ENCODE measurements around the gene SFXN3. TPM values are rescaled to one million over a fixed set of nuclear protein-coding genes. Genes with fewer than 3 reads are reported as not detected.
A peak's percentile ranks its signal among the peaks of the same experiment; 100 is the strongest.

The SFXN3 gene
- total RNA-seq, 2 experiments from 2014 or later: 91.4 to 95.0 TPM

DNA sequence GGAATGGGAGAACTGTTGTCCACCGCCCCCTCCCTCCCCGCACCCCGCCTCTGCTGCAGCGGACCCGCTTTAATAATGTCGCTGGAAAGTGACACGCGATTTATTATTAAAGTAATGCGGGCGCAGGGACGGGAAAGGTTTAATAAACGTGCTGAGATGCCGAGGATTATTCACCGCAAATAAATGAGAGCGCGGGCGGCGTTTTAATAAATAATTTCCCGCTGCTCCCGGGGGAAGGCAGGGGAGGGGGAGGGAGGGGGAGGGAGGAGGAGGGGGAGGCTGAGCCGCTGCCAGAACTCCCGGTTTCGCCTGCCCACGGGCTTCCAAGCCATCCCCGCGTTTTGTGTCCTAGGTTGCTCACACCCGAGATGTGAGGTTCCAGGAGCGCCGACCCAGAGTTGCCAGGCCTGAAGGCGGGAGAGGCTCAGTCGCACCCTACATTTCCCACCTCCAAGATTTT lies 35.9 kb downstream of the SFXN3 start:
- CTCF ChIA-PET: interaction anchor here (0.8 to 23.6 kb wide), 7 partner anchors 8 to 75 kb away, joined by 3 to 515 read pairs (median 6); partner anchors contain the start of genes PDZD7 and SFXN3
- Mint-ChIP-seq H3K4me1 (peaks cover 30% of the 10 kb centered on the region), H3K27ac (no peak overlapping the region), H3K36me3 (ENCODE audit: low read depth) (no peaks in the 10 kb centered on the region), H3K27me3 (peaks cover 47% of the 10 kb centered on the region), H3K4me3 (peak overlapping the region; percentile 77), H3K9me3 (no peaks in the 10 kb centered on the region)
- DNase-seq: no peak
- POLR2A ChIA-PET: interaction anchor here (0.8 to 1.6 kb wide), 4 partner anchors 12 to 34 kb away, joined by 3 to 6 read pairs (median 3); no protein-coding TSS in a partner anchor

DNA sequence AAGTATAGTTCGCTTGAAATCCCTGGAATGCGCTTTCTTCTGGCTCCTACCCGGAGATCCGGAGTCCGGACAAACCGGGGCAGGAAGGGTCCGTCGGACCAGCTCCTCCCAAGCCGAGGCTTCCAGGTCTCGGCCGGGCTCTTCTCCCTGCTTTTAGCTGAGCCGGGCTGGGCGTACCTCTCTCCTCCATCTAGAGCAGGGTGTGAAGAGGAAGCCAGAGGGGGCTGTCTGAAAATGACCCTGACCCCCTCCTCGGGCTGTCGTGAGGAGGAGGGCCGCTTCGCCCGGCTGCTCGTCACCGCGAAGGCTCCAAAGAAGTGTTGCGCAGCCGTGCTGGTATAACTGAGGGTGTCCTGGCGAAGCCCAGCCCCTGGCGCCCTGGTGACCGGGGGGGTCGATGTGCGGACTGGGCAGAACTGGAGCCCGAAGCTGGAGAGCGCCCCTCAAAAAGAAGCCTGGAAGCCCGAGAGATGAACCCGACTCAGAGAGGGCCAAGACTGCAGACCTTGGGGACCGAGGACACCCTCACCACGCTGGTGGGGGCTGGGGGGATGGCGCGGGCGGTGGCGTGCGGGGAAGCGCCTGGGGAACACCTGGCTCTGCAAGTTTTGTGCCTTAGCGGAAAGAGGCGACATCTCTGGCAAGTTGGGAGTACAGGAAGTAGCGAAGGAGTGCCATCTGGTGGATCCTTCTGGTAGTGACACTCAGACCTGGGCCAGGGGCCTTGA lies 36.5 kb downstream of the SFXN3 start:
- no peak overlapping the region for H3K27ac Mint-ChIP-seq
- DNase-seq: peak; percentile 82
- CTCF ChIA-PET: interaction anchor here (0.8 to 23.6 kb wide), 6 partner anchors 9 to 74 kb away, joined by 3 to 515 read pairs (median 8); partner anchors contain the start of genes PDZD7 and SFXN3
- peaks cover 24% of the 10 kb centered on the region for H3K4me1 Mint-ChIP-seq
- H3K36me3 Mint-ChIP-seq (ENCODE audit: low read depth): no peaks in the 10 kb centered on the region
- no peaks in the 10 kb centered on the region for H3K9me3 Mint-ChIP-seq
- H3K4me3 Mint-ChIP-seq: peak overlapping the region; percentile 77
- POLR2A ChIA-PET: interaction anchor here (0.8 to 1.6 kb wide), 2 partner anchors 12 to 25 kb away, joined by 3 to 6 read pairs; no protein-coding TSS in a partner anchor
- peaks cover 51% of the 10 kb centered on the region for H3K27me3 Mint-ChIP-seq

DNA sequence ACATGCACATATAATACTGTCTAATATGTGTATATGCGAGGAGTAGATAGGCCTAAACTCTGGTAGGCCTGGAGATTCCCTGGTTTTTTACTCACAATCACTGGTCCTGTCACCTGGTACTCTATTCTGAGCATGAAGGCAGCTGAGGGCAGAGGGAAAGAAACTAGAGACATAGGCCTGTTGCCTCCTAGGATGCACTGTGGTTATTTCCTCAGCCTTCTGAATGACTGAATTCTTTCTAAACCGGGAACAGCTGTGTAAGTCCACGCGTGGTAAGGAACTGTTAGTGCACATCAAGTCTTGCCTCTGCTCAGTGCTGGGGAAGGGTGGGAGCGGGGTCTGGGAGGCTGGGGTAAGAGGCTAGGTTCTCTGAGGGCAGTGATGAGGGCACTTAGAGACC lies 38.4 kb downstream of the SFXN3 start:
- Mint-ChIP-seq H3K27ac (no peak overlapping the region), H3K36me3 (ENCODE audit: low read depth) (no peaks in the 10 kb centered on the region), H3K4me3 (no peak overlapping the region), H3K9me3 (no peaks in the 10 kb centered on the region), H3K27me3 (peaks cover 55% of the 10 kb centered on the region), H3K4me1 (peaks cover 23% of the 10 kb centered on the region)
- no peak for DNase-seq
- ChIA-PET POLR2A (interaction anchor here (0.6 kb wide), 2 partner anchors 348 to 840 kb away, joined by 3 read pairs; partner anchors contain the start of gene CHUK), CTCF (interaction anchor here (0.9 to 23.6 kb wide), 5 partner anchors 10 to 72 kb away, joined by 3 to 515 read pairs (median 6); no protein-coding TSS in a partner anchor)

DNA sequence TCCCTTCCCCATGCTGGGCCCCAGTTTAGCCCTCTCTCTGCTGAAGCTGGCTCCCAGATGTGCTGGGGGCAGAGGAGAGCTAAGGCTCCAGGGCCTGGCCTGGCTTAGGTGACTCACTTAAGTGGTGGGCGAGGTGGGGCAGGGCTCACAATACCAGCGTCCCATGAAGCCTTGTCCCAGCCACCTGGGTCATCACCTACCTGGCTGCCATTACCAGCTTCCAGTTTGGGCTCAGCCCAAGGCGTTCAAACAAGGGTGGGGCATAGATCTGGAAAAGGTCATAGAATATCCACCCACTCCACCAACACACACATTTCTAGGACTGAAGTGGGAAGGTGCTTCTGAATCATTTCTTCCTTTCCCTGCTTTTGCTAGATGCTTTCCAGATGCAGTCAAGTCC lies 39.1 kb downstream of the SFXN3 start:
- Mint-ChIP-seq H3K9me3 (no peaks in the 10 kb centered on the region), H3K4me3 (no peak overlapping the region), H3K4me1 (peaks cover 23% of the 10 kb centered on the region), H3K27ac (no peak overlapping the region), H3K36me3 (ENCODE audit: low read depth) (no peaks in the 10 kb centered on the region), H3K27me3 (peaks cover 50% of the 10 kb centered on the region)
- CTCF ChIA-PET: interaction anchor here (0.6 to 23.6 kb wide), 3 partner anchors 9 to 72 kb away, joined by 3 to 515 read pairs (median 4); no protein-coding TSS in a partner anchor
- DNase-seq: no peak
- POLR2A ChIA-PET: interaction anchor here (0.6 kb wide), 1 partner anchor 841 kb away, joined by 3 read pairs; the partner anchor contains the start of gene CHUK

DNA sequence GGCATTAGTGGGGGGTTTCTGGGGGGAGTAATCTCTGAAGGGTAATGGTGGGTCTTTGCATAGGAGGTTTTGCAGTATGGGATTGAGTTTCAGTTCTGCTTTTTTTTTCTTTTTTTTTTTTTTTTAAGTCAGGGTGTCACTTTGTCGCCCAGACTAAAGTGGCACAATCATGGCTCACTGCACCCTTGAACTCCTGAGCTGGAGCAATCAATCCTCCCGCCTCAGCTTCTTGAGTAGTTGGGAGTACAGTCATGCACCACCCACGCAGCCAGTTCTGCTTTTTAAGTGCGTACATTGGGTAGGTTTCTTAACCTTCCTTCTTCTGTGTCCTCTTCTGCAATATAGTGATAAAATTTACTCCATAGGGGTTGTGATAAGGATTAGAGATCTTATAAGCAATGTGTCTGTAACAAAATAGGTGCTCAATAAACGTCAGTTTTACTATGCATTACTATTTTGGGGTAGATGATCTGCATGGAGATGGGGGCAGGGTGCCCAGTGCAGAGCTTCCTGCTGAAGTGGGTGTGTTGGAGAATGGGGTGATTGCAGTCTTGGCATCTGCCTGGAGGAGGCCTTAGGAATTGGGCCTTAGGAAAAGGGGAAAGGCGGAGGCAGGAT lies 40.3 kb downstream of the SFXN3 start:
- POLR2A ChIA-PET: interaction anchor here (1.3 kb wide), 1 partner anchor 11 kb away, joined by 3 read pairs; no protein-coding TSS in a partner anchor
- H3K4me3 Mint-ChIP-seq: no peak overlapping the region

DNA sequence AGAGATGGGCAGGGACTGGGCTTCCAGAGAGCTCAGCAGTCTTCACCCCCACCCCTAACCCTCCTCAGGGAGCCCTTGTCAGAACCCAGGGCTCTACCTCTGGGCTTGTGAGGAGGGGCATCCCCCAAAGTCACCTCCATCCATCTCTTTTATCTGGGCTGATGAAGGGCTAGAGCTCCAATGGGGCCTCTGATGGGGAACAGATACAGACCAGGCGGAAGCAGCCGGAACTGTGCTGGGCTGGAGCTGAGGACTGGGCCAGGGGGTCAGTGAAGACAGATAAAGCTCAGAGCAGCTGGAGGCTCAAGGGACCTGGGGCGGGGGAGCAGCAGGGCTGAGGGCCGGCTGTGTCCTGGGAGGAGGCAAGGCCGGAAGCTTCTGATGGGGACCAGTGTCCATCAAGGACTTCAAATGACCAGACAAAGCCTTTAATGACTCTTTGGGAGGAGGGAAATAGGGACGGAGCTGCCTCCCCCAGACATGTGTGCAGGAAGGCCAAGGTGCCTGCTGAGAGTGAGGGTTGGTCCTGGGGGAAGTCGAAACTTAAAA lies 40.9 kb downstream of the SFXN3 start:
- no peak for DNase-seq
- no peak overlapping the region for H3K4me3 Mint-ChIP-seq
- H3K27ac Mint-ChIP-seq: no peak overlapping the region
- peaks cover 17% of the 10 kb centered on the region for H3K4me1 Mint-ChIP-seq
- ChIA-PET POLR2A (interaction anchor here (1.3 kb wide), 1 partner anchor 12 kb away, joined by 3 read pairs; no protein-coding TSS in a partner anchor), CTCF (interaction anchor here (0.6 to 1.3 kb wide), 5 partner anchors 10 to 57 kb away, joined by 3 to 4 read pairs (median 3); partner anchors contain the start of gene KAZALD1)
- H3K36me3 Mint-ChIP-seq (ENCODE audit: low read depth): no peaks in the 10 kb centered on the region
- H3K9me3 Mint-ChIP-seq: no peaks in the 10 kb centered on the region
- peaks cover 45% of the 10 kb centered on the region for H3K27me3 Mint-ChIP-seq

More for the DNA sequence above, 40.3 kb downstream of the SFXN3 start:
- CTCF ChIA-PET: interaction anchor here (0.6 to 1.3 kb wide), 7 partner anchors 9 to 57 kb away, joined by 3 to 4 read pairs (median 3); partner anchors contain the start of gene KAZALD1
- no peaks in the 10 kb centered on the region for H3K36me3 Mint-ChIP-seq (ENCODE audit: low read depth)
- peaks cover 21% of the 10 kb centered on the region for H3K4me1 Mint-ChIP-seq
- H3K27ac Mint-ChIP-seq: no peak overlapping the region
- DNase-seq: no peak
- peaks cover 49% of the 10 kb centered on the region for H3K27me3 Mint-ChIP-seq
- H3K9me3 Mint-ChIP-seq: no peaks in the 10 kb centered on the region

DNA sequence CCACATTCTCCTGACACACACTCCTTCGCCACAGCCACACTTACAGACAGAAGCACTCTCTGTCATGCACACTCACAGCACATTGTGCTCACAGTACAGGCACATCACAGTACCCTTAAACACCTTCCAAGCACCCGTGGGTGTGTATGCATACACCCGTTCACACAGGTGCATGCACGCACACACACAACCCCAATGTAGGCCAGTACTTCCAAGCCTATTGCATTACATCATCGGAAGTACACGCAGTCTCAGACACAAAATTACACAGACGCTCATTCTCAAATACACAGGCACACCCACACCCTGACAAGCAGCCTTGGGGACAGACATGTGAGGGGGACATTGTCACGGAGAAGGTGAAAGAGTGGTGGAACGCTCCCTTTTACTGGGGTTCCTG lies 41.9 kb downstream of the SFXN3 start:
- Mint-ChIP-seq H3K27ac (no peak overlapping the region), H3K9me3 (no peaks in the 10 kb centered on the region), H3K4me1 (peaks cover 10% of the 10 kb centered on the region), H3K27me3 (peaks cover 37% of the 10 kb centered on the region), H3K36me3 (ENCODE audit: low read depth) (no peaks in the 10 kb centered on the region), H3K4me3 (no peak overlapping the region)
- ChIA-PET POLR2A (no interaction called here), CTCF (no interaction called here)
- DNase-seq: no peak

DNA sequence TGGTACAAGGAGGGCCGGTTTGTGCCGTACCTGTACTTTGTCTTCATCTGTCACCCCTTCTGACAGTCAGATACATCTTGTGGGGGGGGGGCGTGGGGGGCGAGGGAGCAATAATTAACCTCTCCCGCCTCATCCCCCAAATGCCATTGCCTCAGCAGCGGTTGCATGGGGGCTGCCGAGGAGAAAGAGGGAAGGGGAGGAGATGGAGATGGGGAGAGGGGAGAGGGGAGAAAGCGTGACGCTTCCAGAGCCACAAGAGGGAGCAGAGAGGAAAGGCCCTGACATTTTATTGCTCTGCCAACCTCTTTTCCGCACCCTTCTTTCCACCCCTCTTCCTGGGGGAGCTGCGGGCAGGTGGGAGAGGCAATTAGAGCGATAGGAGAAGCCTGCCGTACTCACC lies 42.6 kb downstream of the SFXN3 start:
- ChIA-PET CTCF (interaction anchor here (0.7 to 1.4 kb wide), 4 partner anchors 8 to 68 kb away, joined by 3 to 4 read pairs (median 3); no protein-coding TSS in a partner anchor), POLR2A (no interaction called here)
- no peaks in the 10 kb centered on the region for H3K36me3 Mint-ChIP-seq (ENCODE audit: low read depth)
- no peak for DNase-seq
- no peak overlapping the region for H3K4me3 Mint-ChIP-seq
- peaks cover 10% of the 10 kb centered on the region for H3K4me1 Mint-ChIP-seq
- no peaks in the 10 kb centered on the region for H3K9me3 Mint-ChIP-seq
- peaks cover 41% of the 10 kb centered on the region for H3K27me3 Mint-ChIP-seq
- H3K27ac Mint-ChIP-seq: no peak overlapping the region

DNA sequence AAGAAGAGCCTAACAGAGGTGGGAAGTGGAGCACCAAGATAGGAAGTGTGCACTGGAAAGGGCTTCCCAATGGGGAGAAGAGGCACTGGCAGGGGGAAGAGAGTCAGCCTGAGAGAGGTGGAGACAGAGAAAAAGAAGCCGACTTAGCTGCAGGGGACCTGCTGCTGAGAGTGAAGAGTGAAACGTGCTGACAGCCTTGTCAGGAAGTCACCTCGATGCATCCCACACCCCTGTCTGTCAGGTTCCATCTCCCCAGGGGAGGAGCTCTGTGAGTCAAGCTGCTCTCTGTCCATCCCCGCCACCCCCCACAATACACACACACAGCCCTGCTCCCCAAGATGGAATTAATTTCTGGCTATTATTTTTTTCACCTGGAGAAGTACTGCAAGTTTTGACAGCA lies 44.7 kb downstream of the SFXN3 start:
- H3K4me1 Mint-ChIP-seq: peaks cover 10% of the 10 kb centered on the region
- H3K27ac Mint-ChIP-seq: no peak overlapping the region
- no peaks in the 10 kb centered on the region for H3K9me3 Mint-ChIP-seq
- no peak overlapping the region for H3K4me3 Mint-ChIP-seq
- POLR2A ChIA-PET: no interaction called here
- no peaks in the 10 kb centered on the region for H3K36me3 Mint-ChIP-seq (ENCODE audit: low read depth)
- CTCF ChIA-PET: interaction anchor here (0.9 to 1.8 kb wide), 5 partner anchors 9 to 41 kb away, joined by 3 to 5 read pairs (median 4); no protein-coding TSS in a partner anchor
- peaks cover 46% of the 10 kb centered on the region for H3K27me3 Mint-ChIP-seq
- DNase-seq: no peak

DNA sequence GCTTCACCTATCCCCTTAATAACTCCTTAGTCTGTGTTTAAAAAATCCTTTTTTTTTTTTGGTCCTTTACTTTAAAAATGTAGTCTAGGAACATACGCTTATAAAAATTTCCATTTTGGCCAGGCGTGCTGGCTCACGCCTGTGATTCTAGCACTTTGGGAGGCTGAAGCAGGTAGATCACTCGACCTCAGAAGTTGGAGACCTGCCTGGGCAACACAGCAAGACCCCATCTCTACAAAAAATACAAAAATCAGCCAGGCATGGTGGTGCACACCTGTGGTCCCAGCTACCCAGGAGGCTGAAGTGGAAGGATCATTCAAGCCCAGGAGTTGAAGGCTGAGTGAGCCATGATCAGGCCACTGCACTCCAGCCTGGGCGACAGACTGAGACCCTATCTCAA lies 45.6 kb downstream of the SFXN3 start:
- Mint-ChIP-seq H3K4me1 (peaks cover 10% of the 10 kb centered on the region), H3K27me3 (peaks cover 51% of the 10 kb centered on the region), H3K4me3 (no peak overlapping the region), H3K36me3 (ENCODE audit: low read depth) (no peaks in the 10 kb centered on the region), H3K9me3 (no peaks in the 10 kb centered on the region), H3K27ac (no peak overlapping the region)
- DNase-seq: no peak
- ChIA-PET CTCF (interaction anchor here (0.9 to 1.3 kb wide), 3 partner anchors 22 to 42 kb away, joined by 3 to 5 read pairs (median 4); no protein-coding TSS in a partner anchor), POLR2A (no interaction called here)

DNA sequence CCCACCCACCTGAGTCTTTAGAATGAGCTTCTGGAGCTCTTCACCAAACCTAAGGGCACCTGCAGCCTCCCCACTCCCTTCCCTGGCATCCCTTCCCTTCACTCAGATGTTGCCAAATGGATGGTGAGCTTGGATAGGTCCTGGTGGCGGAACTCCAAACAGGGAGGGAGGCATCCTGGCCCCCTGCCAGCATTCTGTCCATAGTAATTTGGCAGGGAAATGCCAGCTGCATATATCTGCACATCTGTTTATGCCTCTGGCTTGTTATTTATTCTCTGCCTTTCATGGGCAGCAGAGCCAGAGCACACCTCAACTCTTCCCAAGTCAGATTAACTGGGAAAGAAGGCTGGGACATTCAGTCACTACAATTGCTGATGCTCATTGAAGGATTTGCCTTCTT lies 48.8 kb downstream of the SFXN3 start:
- Mint-ChIP-seq H3K9me3 (no peaks in the 10 kb centered on the region), H3K36me3 (ENCODE audit: low read depth) (no peaks in the 10 kb centered on the region), H3K4me3 (no peak overlapping the region), H3K27me3 (peaks cover 41% of the 10 kb centered on the region), H3K27ac (no peak overlapping the region), H3K4me1 (peaks cover 6% of the 10 kb centered on the region)
- no peak for DNase-seq
- ChIA-PET CTCF (interaction anchor here (0.7 kb wide), 1 partner anchor 62 kb away, joined by 4 read pairs; no protein-coding TSS in a partner anchor), POLR2A (no interaction called here)

DNA sequence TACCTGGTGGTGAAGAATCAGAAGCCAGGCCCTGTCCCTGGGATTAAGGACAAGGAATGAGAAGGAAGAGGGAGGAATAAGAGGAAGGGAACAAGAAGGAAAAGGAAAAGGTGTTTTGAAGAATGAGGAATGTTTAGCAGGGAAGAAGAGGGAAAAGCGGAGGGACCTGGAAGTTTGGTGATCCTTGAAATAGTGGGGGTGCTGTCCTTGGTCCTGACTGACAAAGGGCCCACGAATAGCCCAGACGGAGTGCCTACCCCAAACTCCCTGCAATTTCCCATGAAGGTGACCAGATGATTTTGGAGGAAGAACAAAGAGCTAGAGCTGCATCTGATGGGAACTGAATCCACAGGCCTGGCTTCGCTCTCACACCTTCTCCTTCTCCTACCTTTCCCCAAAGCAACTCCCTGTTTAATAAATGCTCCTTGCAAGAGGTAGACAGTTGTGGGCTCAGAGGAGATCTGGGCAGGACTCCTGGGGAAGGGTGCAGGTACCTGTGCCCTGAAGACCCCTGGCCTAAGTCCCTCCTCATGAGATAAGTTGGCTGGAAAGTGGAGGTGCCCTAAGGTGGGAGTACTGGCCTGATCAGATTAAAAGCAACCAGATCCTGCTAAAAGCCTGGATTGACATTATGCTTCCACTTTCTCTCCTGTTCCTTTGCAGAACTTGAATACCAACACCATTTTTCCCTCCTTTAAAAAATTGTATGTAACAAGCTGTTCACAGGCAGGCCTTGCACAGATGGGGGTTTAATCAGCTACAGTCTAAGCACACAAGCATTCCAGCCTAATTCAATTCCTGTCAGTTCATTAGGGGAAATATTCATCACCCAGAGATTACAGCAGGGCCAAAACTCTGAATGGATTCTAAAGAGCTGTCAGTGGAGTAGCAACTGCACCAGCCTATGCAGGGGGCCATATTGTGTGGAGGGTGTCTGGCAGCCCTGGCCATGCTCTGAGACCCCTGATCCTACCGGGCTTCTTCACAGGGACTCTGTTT lies 50.2 kb downstream of the SFXN3 start:
- H3K27me3 Mint-ChIP-seq: peaks cover 34% of the 10 kb centered on the region

More for the DNA sequence above, 50.2 kb downstream of the SFXN3 start:
- Mint-ChIP-seq H3K9me3 (no peaks in the 10 kb centered on the region), H3K4me3 (no peak overlapping the region), H3K27ac (no peak overlapping the region), H3K4me1 (no peaks in the 10 kb centered on the region), H3K36me3 (ENCODE audit: low read depth) (no peaks in the 10 kb centered on the region)
- ChIA-PET POLR2A (no interaction called here), CTCF (no interaction called here)
- DNase-seq: no peak

Measured in activated CD4-positive, alpha-beta memory T cell treated with anti-CD3 and anti-CD28 coated beads, Interleukin-2, amount 10 ng/mL, durations not matched to agents 7 days and 5 days (primary cell).